Peyer's patch (tissue), 4 donors: ENCODE data around the gene NRARP.

Source experiments
- POLR2A ChIP-seq, 2 donors: fragments of 450-650 bp; IDR thresholded peaks; one replicate each; pipeline ENCODE4 v1.5.1; 2017; ENCODE audit warnings: antibody characterized with exemption in 2 of 2, mild to moderate bottlenecking in 2 of 2, moderate library complexity in 2 of 2
- TF ChIP-seq, protein P1 (sequence below), 6 experiments: fragments of 450-650 bp in 4 of 6; fragments of 200-600 bp in 2 of 6; sonication (generic) in 1 of 6; IDR thresholded peaks; one replicate each; pipeline ENCODE4 v1.5.1; 2017 to 2019; ENCODE audit warnings: antibody characterized with exemption in 6 of 6, mild to moderate bottlenecking in 3 of 6, moderate library complexity in 1 of 6

- no peak for TF ChIP-seq POLR2A (IDR thresholded peaks at IDR 0.05)
- TF ChIP-seq, protein P1, sequence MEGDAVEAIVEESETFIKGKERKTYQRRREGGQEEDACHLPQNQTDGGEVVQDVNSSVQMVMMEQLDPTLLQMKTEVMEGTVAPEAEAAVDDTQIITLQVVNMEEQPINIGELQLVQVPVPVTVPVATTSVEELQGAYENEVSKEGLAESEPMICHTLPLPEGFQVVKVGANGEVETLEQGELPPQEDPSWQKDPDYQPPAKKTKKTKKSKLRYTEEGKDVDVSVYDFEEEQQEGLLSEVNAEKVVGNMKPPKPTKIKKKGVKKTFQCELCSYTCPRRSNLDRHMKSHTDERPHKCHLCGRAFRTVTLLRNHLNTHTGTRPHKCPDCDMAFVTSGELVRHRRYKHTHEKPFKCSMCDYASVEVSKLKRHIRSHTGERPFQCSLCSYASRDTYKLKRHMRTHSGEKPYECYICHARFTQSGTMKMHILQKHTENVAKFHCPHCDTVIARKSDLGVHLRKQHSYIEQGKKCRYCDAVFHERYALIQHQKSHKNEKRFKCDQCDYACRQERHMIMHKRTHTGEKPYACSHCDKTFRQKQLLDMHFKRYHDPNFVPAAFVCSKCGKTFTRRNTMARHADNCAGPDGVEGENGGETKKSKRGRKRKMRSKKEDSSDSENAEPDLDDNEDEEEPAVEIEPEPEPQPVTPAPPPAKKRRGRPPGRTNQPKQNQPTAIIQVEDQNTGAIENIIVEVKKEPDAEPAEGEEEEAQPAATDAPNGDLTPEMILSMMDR (IDR thresholded peaks at IDR 0.05): peak in 2 of 6 experiments; percentile 7 to 38
These were observed 7.3 kb downstream of the NRARP start for GRCh38 chr9:137294681-137295237.
